GM12878 (cell line): ENCODE results near the gene GOLGA8A. TPM values are rescaled to one million over a fixed set of nuclear protein-coding genes. Genes with fewer than 3 reads are reported as not detected.

ENCODE experiments used
- ATAC-seq: fragments of 200-7000 bp; cut with Tn5 transposase; 3 replicates; pipeline ENCODE4 v1.9.1; 2020; ENCODE audit warnings: mild to moderate bottlenecking, moderate library complexity
- BruUV-seq: library from RNA; stranded (reverse); fragments of 400-500 nt; replicated peaks from 2 replicates; lab custom pipeline; 2021; lab: Mats Ljungman, UMichigan
- CTCF ChIA-PET: fragments of 300-600 bp; sonication (Branson Sonifier 250); formaldehyde crosslinking; extraction: SDS; loops from one replicate; lab custom pipeline; 2021; ENCODE audit warnings: inconsistent platforms; lab: Yijun Ruan, JAX
- POLR2A ChIA-PET: fragments of 350-600 bp; formaldehyde crosslinking; extraction: SDS; loops from one replicate; lab custom pipeline; 2021; ENCODE audit warnings: inconsistent platforms; lab: Charles Lee
- RAD21 ChIA-PET: fragments of 300-600 bp; sonication (Branson Sonifier 250); formaldehyde crosslinking; loops from one replicate; lab custom pipeline; 2023; ENCODE audit warnings: antibody characterized with exemption; ENCODE audit not compliant: unreplicated experiment; lab: Charles Lee
- SMC1A ChIA-PET: fragments of 300-600 bp; sonication (Branson Sonifier 250); formaldehyde crosslinking; loops from one replicate; lab custom pipeline; 2023; ENCODE audit not compliant: unreplicated experiment, uncharacterized antibody; lab: Charles Lee
- DNase-seq: peaks from one replicate; pipeline ENCODE4 v3.0.0-alpha.2; 2011; ENCODE audit warnings: low read depth, low spot score
- FAIRE-seq: peaks from 3 replicates; lab custom pipeline; 2011; peaks lifted over from hg19 to GRCh38; lab: Jason Lieb, UNC
- H2AFZ ChIP-seq: 2 replicates; pipeline ENCODE4 v1.6.0; 2011; ENCODE audit warnings: low read depth, low read length, control low read depth; ENCODE audit not compliant: control insufficient read depth
- H3K27ac ChIP-seq: 2 replicates; pipeline ENCODE4 v1.5.1; 2011; ENCODE audit warnings: control low read depth; ENCODE audit not compliant: control insufficient read depth, insufficient read depth
- H3K27me3 ChIP-seq, 2 experiments: replicated peaks in 1 of 2; 2 replicates each; pipeline versions ENCODE4 v1.6.0 to v1.6.1; 2011; ENCODE audit warnings: low read length in 1 of 2; ENCODE audit not compliant: control insufficient read depth in 2 of 2, insufficient read depth in 2 of 2
- H3K36me3 ChIP-seq, 2 experiments: 2 replicates each; pipeline ENCODE4 v1.5.1; 2011; ENCODE audit warnings: low read length in 1 of 2; ENCODE audit not compliant: control insufficient read depth in 2 of 2, insufficient read depth in 2 of 2
- H3K4me1 ChIP-seq: 2 replicates; pipeline ENCODE4 v1.6.1; 2011; ENCODE audit warnings: mild to moderate bottlenecking, low read length, moderate library complexity, mixed read lengths; ENCODE audit not compliant: control insufficient read depth, insufficient read depth
- H3K4me2 ChIP-seq: 2 replicates; pipeline ENCODE4 v1.6.0; 2011; ENCODE audit warnings: control low read depth; ENCODE audit not compliant: control insufficient read depth, insufficient read depth
- H3K4me3 ChIP-seq: fragments of 200-600 bp; sonication (generic); 2 replicates; pipeline ENCODE4 v1.5.1; 2016
- H3K79me2 ChIP-seq: 2 replicates; pipeline ENCODE4 v1.6.0; 2011; ENCODE audit warnings: low read length; ENCODE audit not compliant: control insufficient read depth, insufficient read depth
- H3K9ac ChIP-seq: 2 replicates; pipeline ENCODE4 v1.8.0; 2011; ENCODE audit warnings: low read length, control low read depth, mixed read lengths; ENCODE audit not compliant: control insufficient read depth, insufficient read depth
- H3K9me3 ChIP-seq: replicated peaks from 3 replicates; pipeline ENCODE4 v1.5.1; 2011; ENCODE audit warnings: mild to moderate bottlenecking, low read length; ENCODE audit not compliant: control insufficient read depth, insufficient read depth
- H4K20me1 ChIP-seq: 2 replicates; pipeline ENCODE4 v1.6.0; 2011; ENCODE audit not compliant: control insufficient read depth, insufficient read depth
- CHD2 ChIP-seq: IDR thresholded peaks from 2 replicates; pipeline ENCODE4 v1.6.1; 2011; ENCODE audit warnings: low read depth, low read length, improper control_type of control experiment, borderline replicate concordance
- LARP7 ChIP-seq: fragments of 450-650 bp; IDR thresholded peaks from 2 replicates; pipeline ENCODE4 v1.6.1; 2017; ENCODE audit warnings: mild to moderate bottlenecking
- MEF2A ChIP-seq: IDR thresholded peaks from 2 replicates; pipeline ENCODE4 v1.6.1; 2011; ENCODE audit warnings: low read depth, mild to moderate bottlenecking, low read length, moderate library complexity; ENCODE audit not compliant: insufficient read depth
- MXI1 ChIP-seq: fragments of 150-350 bp; IDR thresholded peaks from 2 replicates; pipeline ENCODE4 v1.6.1; 2011; ENCODE audit warnings: low read depth, mild to moderate bottlenecking, inconsistent platforms, low read length, improper control_type of control experiment
- POU2F2 ChIP-seq: IDR thresholded peaks from 3 replicates; pipeline ENCODE4 v1.6.1; 2011; ENCODE audit warnings: low read depth, mild to moderate bottlenecking, low read length, borderline replicate concordance
- RAD51 ChIP-seq: fragments of 450-650 bp; IDR thresholded peaks from 2 replicates; pipeline ENCODE4 v1.6.1; 2016; ENCODE audit warnings: moderate library complexity, mild to moderate bottlenecking, inconsistent platforms
- SMAD5 ChIP-seq: IDR thresholded peaks from 2 replicates; pipeline ENCODE4 v1.6.1; 2016; ENCODE audit warnings: antibody characterized with exemption, low read depth
- SP1 ChIP-seq: IDR thresholded peaks from one replicate; pipeline ENCODE4 v1.6.1; 2011; ENCODE audit warnings: low read depth, low read length
- YBX1 ChIP-seq: fragments of 450-650 bp; IDR thresholded peaks from 2 replicates; pipeline ENCODE4 v1.6.1; 2016; ENCODE audit warnings: antibody characterized with exemption
- ZSCAN29 ChIP-seq: fragments of 450-650 bp; IDR thresholded peaks from 2 replicates; pipeline ENCODE4 v1.6.1; 2017; ENCODE audit warnings: mild to moderate bottlenecking, moderate library complexity
- whole genome bisulfite sequencing: methylation state at CpG from one replicate; pipeline ENCODE4 v1.1.6; 2016; ENCODE audit warnings: low lambda C conversion rate; ENCODE audit not compliant: insufficient replicate concordance, insufficient coverage; ENCODE audit errors: missing lambda C conversion rate; 5-methylcytosine and 5-hydroxymethylcytosine counted together
- in situ Hi-C: fragments of 300-500 bp; cut with MboI; formaldehyde crosslinking; loops from 9 replicates; pipeline ENCODE4 v1.14.3; 2018; ENCODE audit warnings: mixed read lengths
- intact Hi-C: fragments of 100-400 bp; cut with micrococcal nuclease; formaldehyde crosslinking; loops from one replicate; pipeline ENCODE4 v1.14.2; 2022; ENCODE audit not compliant: unreplicated experiment
- polyA plus RNA-seq, 11 experiments: library from polyadenylated mRNA; depleted of rRNA in 4 of 11; unstranded in 6 of 11; stranded (reverse) in 5 of 11; fragments of >200 nt; fragmentation: Nextera tagmentation in 4 of 11; fragmentation: Illumina TruSeq in 1 of 11; extraction: Ambion mirVana in 4 of 11; extraction: Trizol in 1 of 11; gene quantifications; 1 replicate in 1 of 11; 2 replicates in 10 of 11; pipeline versions ENCODE4 v1.2.1 to v1.2.3, GENCODE V29; 2011 to 2016; ENCODE audit warnings: inconsistent platforms in 2 of 11, missing spikeins in 2 of 11, low read depth in 1 of 11
- total RNA-seq, 4 experiments: library from RNA; depleted of rRNA in 3 of 4; stranded (reverse); fragments of >200 nt in 3 of 4; fragmentation: Illumina TruSeq in 1 of 4; extraction: Trizol in 1 of 4; gene quantifications; 2 replicates each; pipeline versions ENCODE4 v1.2.1 to v1.2.3, GENCODE V29; 2013 to 2021
- TF ChIP-seq, protein P1 (sequence below): IDR thresholded peaks from 2 replicates; pipeline ENCODE4 v1.6.1; 2011; ENCODE audit warnings: borderline replicate concordance, low read depth, mild to moderate bottlenecking, moderate library complexity, low read length; ENCODE audit not compliant: insufficient read depth, poor library complexity, severe bottlenecking
- TF ChIP-seq, protein P2 (sequence below): fragments of 450-650 bp; IDR thresholded peaks from 2 replicates; pipeline ENCODE4 v1.6.1; 2017; ENCODE audit warnings: mild to moderate bottlenecking, moderate library complexity

Gene GOLGA8A
- total and polyA plus RNA-seq, 10 of the 15 experiments (the other 5 are each of a cell fraction or from before 2014, with no cell fraction given), result 14.5 to 132 (median 48.1) TPM

DNA sequence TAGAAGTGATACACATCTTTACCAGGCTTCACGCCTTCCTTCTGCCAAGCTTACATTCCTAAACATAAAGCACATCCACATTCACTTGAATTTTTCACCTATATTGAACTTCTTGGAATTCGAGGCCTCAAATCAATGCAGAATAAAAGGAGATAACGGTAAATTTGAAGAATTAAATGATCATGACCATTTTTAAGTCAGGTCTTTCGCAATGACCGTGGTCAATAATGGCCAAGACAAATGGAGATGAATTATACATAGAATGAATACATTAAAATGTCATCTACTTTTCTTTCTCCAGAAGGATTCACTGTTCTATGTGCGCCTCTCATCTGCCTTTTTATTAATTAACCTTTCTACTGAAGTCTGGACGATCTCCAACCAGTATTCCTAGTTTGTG lies 5.3 kb upstream of the GOLGA8A start:
- SMC1A ChIA-PET, result interaction anchor here (1.1 kb wide), 1 partner anchor 145 kb away, joined by 3 read pairs; no protein-coding TSS in a partner anchor
- H3K9me3 ChIP-seq, result no peaks in the 10 kb centered on the region

More for the DNA sequence above, 5.3 kb upstream of the GOLGA8A start:
- H3K4me1 ChIP-seq, result peaks cover 3% of the 10 kb centered on the region; the same call in 1 of the 2 replicates
- H3K79me2 ChIP-seq, result peaks cover 3% of the 10 kb centered on the region
- no peak overlapping the region for H3K4me3 ChIP-seq
- no TSS peak for BruUV-seq
- no peaks in the 10 kb centered on the region for H4K20me1 ChIP-seq
- DNase-seq (no peak), ATAC-seq (no peak), FAIRE-seq (no peak)
- H3K4me2 ChIP-seq, result no peak overlapping the region
- H2AFZ ChIP-seq, result no peak overlapping the region
- no peaks in the 10 kb centered on the region for H3K27me3 ChIP-seq
- RAD21 ChIA-PET, result no interaction called here
- no peak overlapping the region for H3K27ac ChIP-seq
- no peak overlapping the region for H3K9ac ChIP-seq
- intact Hi-C loops (loop anchor here (5.0 kb wide), 1 partner anchor 144 kb away; no protein-coding TSS in a partner anchor), in situ Hi-C loops (no loop called here)
- CTCF ChIA-PET, result no interaction called here
- 55% methylated on average over 7 of the region's 7 CpGs for WGBS
- POLR2A ChIA-PET, result no interaction called here
- TF ChIP-seq, protein P1, sequence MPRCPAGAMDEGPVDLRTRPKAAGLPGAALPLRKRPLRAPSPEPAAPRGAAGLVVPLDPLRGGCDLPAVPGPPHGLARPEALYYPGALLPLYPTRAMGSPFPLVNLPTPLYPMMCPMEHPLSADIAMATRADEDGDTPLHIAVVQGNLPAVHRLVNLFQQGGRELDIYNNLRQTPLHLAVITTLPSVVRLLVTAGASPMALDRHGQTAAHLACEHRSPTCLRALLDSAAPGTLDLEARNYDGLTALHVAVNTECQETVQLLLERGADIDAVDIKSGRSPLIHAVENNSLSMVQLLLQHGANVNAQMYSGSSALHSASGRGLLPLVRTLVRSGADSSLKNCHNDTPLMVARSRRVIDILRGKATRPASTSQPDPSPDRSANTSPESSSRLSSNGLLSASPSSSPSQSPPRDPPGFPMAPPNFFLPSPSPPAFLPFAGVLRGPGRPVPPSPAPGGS, result no peak
- no peak for TF ChIP-seq ZSCAN29
- no peak for TF ChIP-seq YBX1
- no peak for TF ChIP-seq POU2F2
- TF ChIP-seq MXI1, result no peak
- no peak for TF ChIP-seq SP1
- TF ChIP-seq CHD2, result no peak
- TF ChIP-seq SMAD5, result no peak
- TF ChIP-seq, protein P2, sequence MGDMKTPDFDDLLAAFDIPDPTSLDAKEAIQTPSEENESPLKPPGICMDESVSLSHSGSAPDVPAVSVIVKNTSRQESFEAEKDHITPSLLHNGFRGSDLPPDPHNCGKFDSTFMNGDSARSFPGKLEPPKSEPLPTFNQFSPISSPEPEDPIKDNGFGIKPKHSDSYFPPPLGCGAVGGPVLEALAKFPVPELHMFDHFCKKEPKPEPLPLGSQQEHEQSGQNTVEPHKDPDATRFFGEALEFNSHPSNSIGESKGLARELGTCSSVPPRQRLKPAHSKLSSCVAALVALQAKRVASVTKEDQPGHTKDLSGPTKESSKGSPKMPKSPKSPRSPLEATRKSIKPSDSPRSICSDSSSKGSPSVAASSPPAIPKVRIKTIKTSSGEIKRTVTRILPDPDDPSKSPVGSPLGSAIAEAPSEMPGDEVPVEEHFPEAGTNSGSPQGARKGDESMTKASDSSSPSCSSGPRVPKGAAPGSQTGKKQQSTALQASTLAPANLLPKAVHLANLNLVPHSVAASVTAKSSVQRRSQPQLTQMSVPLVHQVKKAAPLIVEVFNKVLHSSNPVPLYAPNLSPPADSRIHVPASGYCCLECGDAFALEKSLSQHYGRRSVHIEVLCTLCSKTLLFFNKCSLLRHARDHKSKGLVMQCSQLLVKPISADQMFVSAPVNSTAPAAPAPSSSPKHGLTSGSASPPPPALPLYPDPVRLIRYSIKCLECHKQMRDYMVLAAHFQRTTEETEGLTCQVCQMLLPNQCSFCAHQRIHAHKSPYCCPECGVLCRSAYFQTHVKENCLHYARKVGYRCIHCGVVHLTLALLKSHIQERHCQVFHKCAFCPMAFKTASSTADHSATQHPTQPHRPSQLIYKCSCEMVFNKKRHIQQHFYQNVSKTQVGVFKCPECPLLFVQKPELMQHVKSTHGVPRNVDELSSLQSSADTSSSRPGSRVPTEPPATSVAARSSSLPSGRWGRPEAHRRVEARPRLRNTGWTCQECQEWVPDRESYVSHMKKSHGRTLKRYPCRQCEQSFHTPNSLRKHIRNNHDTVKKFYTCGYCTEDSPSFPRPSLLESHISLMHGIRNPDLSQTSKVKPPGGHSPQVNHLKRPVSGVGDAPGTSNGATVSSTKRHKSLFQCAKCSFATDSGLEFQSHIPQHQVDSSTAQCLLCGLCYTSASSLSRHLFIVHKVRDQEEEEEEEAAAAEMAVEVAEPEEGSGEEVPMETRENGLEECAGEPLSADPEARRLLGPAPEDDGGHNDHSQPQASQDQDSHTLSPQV, result no peak
- no peak for TF ChIP-seq MEF2A
- TF ChIP-seq RAD51, result no peak
- no peak for TF ChIP-seq LARP7
- no peaks in the 10 kb centered on the region for H3K36me3 ChIP-seq
